Tibial nerve (tissue), 4 donors: ENCODE results near the gene ZNF692. TPM values are rescaled to one million over a fixed set of nuclear protein-coding genes. Genes with fewer than 3 reads are reported as not detected.
"Not testable (repeated sequence)": the region's sequence is repeated elsewhere in the genome, so short reads cannot be mapped to it uniquely, and the experiment has no call there.

ENCODE experiments used
- DNase-seq, 2 donors: peaks; one replicate each; pipeline ENCODE4 v3.0.0-alpha.2; 2019; ENCODE audit warnings: low spot score in 2 of 2
- H3K27ac ChIP-seq, 4 donors: fragments of 200-600 bp; sonication (generic) in 3 of 4; one replicate each; pipeline ENCODE4 v1.5.1; 2017 to 2019; ENCODE audit warnings: mild to moderate bottlenecking in 1 of 4
- H3K27me3 ChIP-seq, 2 donors: fragments of 200-600 bp; sonication (generic) in 1 of 2; one replicate each; pipeline versions ENCODE4 v1.5.1 to v1.6.0; 2017 to 2019
- H3K36me3 ChIP-seq, 3 donors: fragments of 200-600 bp; sonication (generic); one replicate each; pipeline ENCODE4 v1.5.1; 2018 to 2019
- H3K4me1 ChIP-seq, 4 donors: fragments of 200-600 bp; sonication (generic) in 3 of 4; one replicate each; pipeline ENCODE4 v1.5.1; 2017 to 2019
- H3K4me3 ChIP-seq, 4 donors: fragments of 200-600 bp; sonication (generic) in 3 of 4; one replicate each; pipeline ENCODE4 v1.5.1; 2017 to 2019; ENCODE audit warnings: mild to moderate bottlenecking in 1 of 4, moderate library complexity in 1 of 4
- H3K9me3 ChIP-seq, 4 donors: fragments of 200-600 bp; sonication (generic) in 3 of 4; one replicate each; pipeline ENCODE4 v1.5.1; 2017 to 2019
- CTCF ChIP-seq, 5 experiments: fragments of 200-600 bp in 3 of 5; fragments of 450-650 bp in 2 of 5; sonication (generic) in 3 of 5; IDR thresholded peaks; one replicate each; pipeline ENCODE4 v1.5.1; 2016 to 2019; ENCODE audit warnings: antibody characterized with exemption in 5 of 5, mild to moderate bottlenecking in 3 of 5, moderate library complexity in 2 of 5
- EP300 ChIP-seq, 2 donors: sonication (generic); formaldehyde crosslinking; IDR thresholded peaks; one replicate each; pipeline ENCODE4 v1.6.1; 2017; ENCODE audit warnings: antibody characterized with exemption in 2 of 2, mild to moderate bottlenecking in 1 of 2
- POLR2A ChIP-seq, 2 donors: fragments of 450-650 bp; IDR thresholded peaks; one replicate each; pipeline ENCODE4 v1.6.1; 2017; ENCODE audit warnings: antibody characterized with exemption in 2 of 2, mild to moderate bottlenecking in 2 of 2, moderate library complexity in 2 of 2
- WGBS, 2 donors: methylation state at CpG; one replicate each; pipeline ENCODE4 v1.1.5; 2018; 5-methylcytosine and 5-hydroxymethylcytosine counted together
- total RNA-seq, 4 donors: library from RNA; depleted of rRNA; stranded (reverse); fragments of >200 nt; gene quantifications; one replicate each; pipeline ENCODE4 v1.1.0, GENCODE V29; 2016

The ZNF692 gene
- total RNA-seq, 4 donors from 2014 or later = 40.8 to 118 (median 68.5) TPM

- DNase-seq = no peak
- no peak for TF ChIP-seq CTCF (IDR thresholded peaks at IDR 0.05)
- TF ChIP-seq EP300 (IDR thresholded peaks at IDR 0.05) = no peak
- no peak for TF ChIP-seq POLR2A (IDR thresholded peaks at IDR 0.05)
- Histone ChIP-seq H3K4me3 (no peak overlapping the region), H3K27me3 (peaks cover 0 to 22% of the 10 kb centered on the region in 2 donors), H3K9me3 (no peaks in the 10 kb centered on the region), H3K27ac (no peak overlapping the region), H3K4me1 (no peaks in the 10 kb centered on the region), H3K36me3 (no peaks in the 10 kb centered on the region)
Measured at GRCh38 chr1:248894837-248895236, 36.0 kb upstream of the ZNF692 start.

GRCh38 chr1:248892590-248892989 lies 33.7 kb upstream of the ZNF692 start:
- WGBS, 2 donors = 76 to 82% methylated on average over 1 of the region's 1 CpG
- Histone ChIP-seq H3K27ac (no peak overlapping the region), H3K27me3 (peaks cover 0 to 8% of the 10 kb centered on the region in 2 donors), H3K9me3 (no peaks in the 10 kb centered on the region), H3K4me1 (no peaks in the 10 kb centered on the region), H3K36me3 (no peaks in the 10 kb centered on the region), H3K4me3 (no peak overlapping the region)
- DNase-seq = no peak
- TF ChIP-seq EP300 (IDR thresholded peaks at IDR 0.05) (no peak), POLR2A (IDR thresholded peaks at IDR 0.05) (no peak), CTCF (IDR thresholded peaks at IDR 0.05) (no peak)

GRCh38 chr1:248891758-248892157 lies 32.9 kb upstream of the ZNF692 start:
- Histone ChIP-seq H3K27ac (no peak overlapping the region), H3K4me1 (peaks cover 0 to under 1% (median 0%) of the 10 kb centered on the region in 4 donors), H3K27me3 (peaks cover 0 to 4% of the 10 kb centered on the region in 2 donors), H3K4me3 (no peak overlapping the region), H3K9me3 (no peaks in the 10 kb centered on the region), H3K36me3 (no peaks in the 10 kb centered on the region)
- DNase-seq = no peak
- no peak for TF ChIP-seq EP300 (IDR thresholded peaks at IDR 0.05)
- no peak for TF ChIP-seq POLR2A (IDR thresholded peaks at IDR 0.05)
- TF ChIP-seq CTCF (IDR thresholded peaks at IDR 0.05) = no peak
- WGBS, 2 donors = 68 to 72% methylated on average over 2 of the region's 2 CpGs

- H3K36me3 ChIP-seq = no peaks in the 10 kb centered on the region
- 90 to 93% methylated on average over 9 of the region's 9 CpGs for WGBS, 2 donors
- H3K4me3 ChIP-seq = no peak overlapping the region
- no peak for TF ChIP-seq CTCF (IDR thresholded peaks at IDR 0.05)
- no peak overlapping the region for H3K27ac ChIP-seq
- DNase-seq = no peak
- H3K27me3 ChIP-seq = peaks cover 0 to 4% of the 10 kb centered on the region in 2 donors
- no peaks in the 10 kb centered on the region for H3K9me3 ChIP-seq
- peaks cover 0 to 6% (median 0%) of the 10 kb centered on the region in 4 donors for H3K4me1 ChIP-seq
Measured at GRCh38 chr1:248890549-248891498, 31.9 kb upstream of the ZNF692 start.

- H3K4me3 ChIP-seq, DNase-seq, H3K4me1 ChIP-seq, H3K36me3 ChIP-seq, H3K27ac ChIP-seq, H3K27me3 ChIP-seq, H3K9me3 ChIP-seq: not testable (repeated sequence)
- 77 to 85% methylated on average over 10 of the region's 10 CpGs for WGBS, 2 donors
Measured at GRCh38 chr1:248889914-248890243, 31.0 kb upstream of the ZNF692 start.
